Stimulated activated CD8-positive, alpha-beta memory T cell treated with anti-CD3 and anti-CD28 coated beads, Interleukin-7, amount 100 ng/mL, for 4 hours (primary cell): ENCODE results near the gene PEF1.

Experiments
- DNase-seq, 2 donors: peaks; one replicate each; pipeline ENCODE4 v3.0.0-alpha.2; 2020; ENCODE audit warnings: low read depth in 2 of 2

PEF1 gene

GRCh38 chr1:31653717-31654473 lies 9.2 kb upstream of the PEF1 start:
- no peak for DNase-seq

DNA sequence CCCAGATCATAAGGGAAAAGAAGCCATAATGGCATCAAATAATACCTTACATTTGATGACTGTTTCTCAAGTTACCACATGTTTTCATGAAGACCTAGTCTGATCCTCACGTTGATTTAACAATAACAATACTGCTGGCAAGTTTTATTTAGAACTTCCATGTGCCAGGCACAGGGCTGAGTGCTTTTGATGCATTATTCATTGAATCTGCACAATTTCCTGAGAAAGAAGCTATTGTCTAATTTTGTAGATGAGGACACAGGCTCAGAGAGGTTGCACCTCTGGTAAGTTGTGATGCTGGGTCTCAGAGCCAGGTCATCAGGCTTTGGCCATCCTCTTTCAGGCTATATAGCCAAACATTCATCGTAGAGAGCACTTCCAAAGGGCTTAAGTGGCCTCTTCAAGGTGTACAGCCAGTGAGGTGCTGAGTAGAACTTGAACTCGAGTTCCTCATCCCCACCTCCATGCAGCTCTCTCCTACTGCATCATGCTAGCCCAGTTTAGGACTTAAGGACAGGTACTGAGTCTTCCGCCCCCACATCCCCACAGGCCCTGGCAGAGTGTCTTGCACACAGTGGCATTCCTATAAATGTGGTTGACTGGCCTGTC lies 8.3 kb upstream of the PEF1 start:
- no peak for DNase-seq

GRCh38 chr1:31651766-31652165 lies 7.1 kb upstream of the PEF1 start:
- no peak for DNase-seq

- DNase-seq: no peak
Observed at GRCh38 chr1:31651089-31651420, 6.4 kb upstream of the PEF1 start.

DNA sequence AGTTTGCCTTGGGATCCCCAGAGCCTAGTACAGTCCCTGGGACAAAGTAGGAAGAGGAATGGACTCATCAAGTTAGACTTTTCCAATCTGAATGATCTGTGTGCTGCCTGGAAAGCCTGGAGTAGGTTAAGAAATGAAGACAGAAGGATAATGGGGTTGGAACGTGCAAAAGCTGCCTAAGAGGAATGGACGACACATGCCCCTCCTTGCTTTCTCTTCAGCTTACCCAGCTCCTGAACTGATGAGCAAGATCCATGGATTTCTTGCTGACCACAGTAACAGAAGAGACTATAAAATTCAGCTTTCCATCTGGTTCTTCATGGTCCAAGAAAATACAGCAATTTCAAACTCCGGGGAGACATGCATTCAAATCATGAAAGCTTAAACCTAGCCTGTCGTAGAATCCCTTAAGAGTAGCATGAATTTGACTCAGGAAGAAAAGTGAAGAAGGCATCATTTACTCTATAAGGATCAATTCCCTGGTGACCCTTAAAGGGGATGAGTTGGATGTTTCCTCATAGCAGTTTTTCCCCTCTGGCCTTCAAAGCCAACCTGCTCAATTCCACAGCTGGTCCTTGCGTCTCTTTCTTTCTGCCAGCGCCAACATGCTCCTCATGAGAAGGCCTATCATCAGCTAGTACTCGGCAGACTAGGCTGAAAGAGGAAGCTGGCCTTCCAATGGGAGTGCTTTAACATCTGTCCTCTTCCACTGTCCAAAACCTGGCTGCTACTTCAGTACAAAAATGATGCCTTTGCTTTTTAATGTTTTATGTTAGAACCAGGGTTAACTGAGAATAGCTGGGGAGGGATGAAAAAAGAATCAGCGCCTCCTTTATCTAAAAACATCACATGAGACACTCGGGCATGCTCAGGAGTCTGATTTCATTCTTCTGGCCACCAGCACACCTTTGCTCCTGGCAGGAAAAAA lies 5.7 kb upstream of the PEF1 start:
- no peak for DNase-seq

DNA sequence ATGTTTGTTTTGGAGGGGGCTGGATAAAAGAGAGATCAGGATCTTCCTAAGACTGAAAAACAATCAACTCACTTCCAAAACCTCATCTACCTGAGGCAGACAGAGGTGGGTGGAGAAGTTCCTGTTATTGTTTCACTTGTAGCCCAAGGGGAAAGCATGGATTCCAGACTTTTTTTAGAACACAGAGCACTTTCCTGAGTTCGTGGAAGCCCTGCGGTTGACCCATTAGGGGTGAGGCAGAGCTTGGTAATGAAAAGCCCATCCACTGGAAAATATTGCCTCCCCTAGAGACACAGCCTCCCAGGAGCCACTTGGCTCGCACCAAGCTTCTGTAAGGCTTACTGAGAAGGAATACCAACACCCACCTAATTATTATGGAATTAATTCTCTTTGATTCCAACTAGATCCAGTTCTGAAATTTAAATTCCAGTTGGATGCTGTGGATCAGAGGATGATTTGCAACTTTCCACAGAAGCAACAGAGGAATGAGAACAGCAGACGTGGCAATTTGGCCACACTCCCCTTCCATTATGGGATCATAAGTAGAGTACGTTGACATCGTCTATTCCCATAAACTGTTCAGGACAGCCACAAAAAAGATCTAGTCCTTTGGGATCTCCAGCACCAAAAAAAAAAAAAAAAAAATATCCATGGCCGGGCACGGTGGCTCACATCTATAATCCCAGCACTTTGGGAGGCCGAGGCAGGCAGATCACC lies 4.1 kb upstream of the PEF1 start:
- no peak for DNase-seq

DNA sequence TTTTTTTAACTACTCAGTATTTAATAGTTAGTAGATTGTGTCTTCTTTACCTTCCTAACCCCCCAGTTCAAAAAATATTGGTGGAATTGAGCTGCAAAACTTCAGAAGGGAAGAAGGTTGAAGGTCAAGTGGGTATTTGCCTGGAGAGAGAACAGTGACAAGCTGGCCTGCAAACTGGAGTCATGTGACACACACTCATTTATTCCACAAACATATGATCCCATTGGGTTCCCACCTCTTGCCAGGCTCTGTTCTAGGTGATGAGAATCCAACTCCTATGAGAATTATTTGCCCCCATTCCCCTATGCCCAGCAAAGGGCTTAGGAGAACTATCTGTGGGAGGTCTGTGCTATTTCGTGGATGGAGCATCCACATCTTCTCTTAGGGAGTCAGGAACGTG lies 3.5 kb upstream of the PEF1 start:
- no peak for DNase-seq

- DNase-seq: no peak
Observed at GRCh38 chr1:31647106-31647505, 2.4 kb upstream of the PEF1 start.

DNA sequence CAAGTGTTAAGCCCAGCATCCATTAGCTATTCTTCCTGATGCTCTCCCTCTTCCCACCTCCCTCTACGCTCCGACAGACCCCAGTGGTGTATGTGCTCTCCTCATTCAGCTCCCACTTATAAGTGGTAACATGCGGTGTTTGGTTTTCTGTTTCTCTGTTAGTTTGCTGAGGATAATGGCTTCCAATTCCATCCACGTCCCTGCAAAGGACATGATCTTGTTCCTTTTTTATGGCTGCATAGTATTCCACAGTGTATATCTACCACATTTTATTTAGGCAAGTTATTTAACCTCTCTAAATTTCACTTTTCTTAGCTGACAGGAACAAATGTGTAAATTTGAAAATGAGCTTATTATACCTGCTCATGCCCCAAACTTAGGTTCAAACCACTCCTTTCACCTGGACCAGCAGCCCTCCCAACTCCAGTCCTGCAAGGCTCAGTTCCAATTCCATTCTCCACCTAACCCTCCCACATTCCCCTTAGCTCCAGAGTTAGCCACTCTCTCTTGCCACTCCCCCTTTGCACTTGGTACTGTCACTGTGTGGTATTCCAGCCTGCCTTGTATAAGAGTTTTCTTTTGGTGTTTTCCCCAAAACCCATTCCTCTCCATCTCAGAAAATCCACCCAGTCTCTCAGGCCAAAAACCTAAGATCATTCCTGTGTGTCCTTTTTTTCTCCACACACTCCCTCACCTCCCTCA lies 1.7 kb upstream of the PEF1 start:
- no peak for DNase-seq

DNA sequence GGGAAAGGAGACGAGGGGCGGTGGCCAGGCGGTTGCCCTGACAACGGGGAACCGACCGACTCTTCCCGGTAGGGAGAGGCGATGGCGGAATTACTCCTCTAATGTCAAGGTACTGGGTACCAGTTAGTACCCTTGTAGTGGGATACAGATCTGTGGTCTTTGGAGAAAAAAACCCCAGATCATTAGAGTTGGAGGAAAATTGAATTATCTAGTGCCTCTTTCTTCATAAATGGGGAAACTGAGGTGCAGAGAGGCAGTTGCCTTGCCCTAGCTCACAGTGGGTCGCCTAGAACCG lies 545 bp upstream of the PEF1 start:
- DNase-seq: no peak

DNA sequence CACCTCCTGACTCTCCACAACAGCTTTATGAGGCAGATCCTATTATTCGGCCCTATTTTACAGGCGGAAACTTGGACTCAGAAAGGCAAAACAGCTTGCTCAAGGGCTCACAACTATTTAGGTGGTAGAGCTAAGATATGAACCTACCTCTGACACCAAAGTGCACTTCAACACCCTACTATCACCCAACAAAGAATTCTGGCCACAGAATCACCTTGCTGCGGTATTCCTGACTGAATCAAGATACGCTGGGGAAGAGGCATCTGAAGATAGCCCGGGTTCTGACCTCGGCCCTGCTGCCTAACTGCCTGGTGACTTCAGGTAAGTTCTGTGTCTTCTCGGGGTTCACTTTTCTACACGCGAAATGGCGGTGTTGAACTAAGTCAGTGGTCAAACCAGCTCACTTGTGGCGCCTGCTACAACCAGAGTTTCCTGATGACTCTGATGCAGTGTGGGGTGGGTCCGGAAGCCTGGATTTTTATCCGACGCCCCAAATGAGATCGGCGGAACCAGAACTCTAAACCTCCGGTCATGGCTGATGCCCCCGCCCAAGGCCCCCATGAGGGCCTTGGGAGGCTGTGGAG lies 608 bp downstream of the PEF1 start:
- no peak for DNase-seq

GRCh38 chr1:31642897-31643296 lies 1.8 kb downstream of the PEF1 start:
- DNase-seq: no peak

GRCh38 chr1:31642366-31642765 lies 2.3 kb downstream of the PEF1 start:
- no peak for DNase-seq

- DNase-seq: no peak
Observed at GRCh38 chr1:31640964-31641363, 3.7 kb downstream of the PEF1 start.

DNA sequence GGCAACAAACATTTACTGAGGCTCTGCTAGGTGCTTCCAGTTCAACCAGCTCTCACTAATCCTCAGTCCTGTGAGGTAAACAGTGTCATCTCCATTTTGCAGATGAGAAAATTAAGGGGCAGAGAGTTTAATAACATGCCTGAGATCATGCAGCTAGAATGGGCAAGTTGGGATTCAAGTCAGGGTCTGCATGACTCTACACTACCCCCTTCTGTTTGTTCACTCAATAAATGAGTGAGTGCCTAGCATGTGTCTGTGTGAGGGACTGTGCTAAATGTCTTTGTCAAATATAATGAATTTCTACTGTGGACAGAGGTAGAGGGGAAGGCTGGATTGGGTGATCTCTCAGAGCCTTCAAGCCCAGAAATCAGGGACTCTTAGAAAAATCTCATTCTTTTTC lies 4.5 kb downstream of the PEF1 start:
- DNase-seq: no peak

GRCh38 chr1:31639543-31639942 lies 5.1 kb downstream of the PEF1 start:
- DNase-seq: no peak

GRCh38 chr1:31637915-31638673 lies 6.6 kb downstream of the PEF1 start:
- DNase-seq: no peak

DNA sequence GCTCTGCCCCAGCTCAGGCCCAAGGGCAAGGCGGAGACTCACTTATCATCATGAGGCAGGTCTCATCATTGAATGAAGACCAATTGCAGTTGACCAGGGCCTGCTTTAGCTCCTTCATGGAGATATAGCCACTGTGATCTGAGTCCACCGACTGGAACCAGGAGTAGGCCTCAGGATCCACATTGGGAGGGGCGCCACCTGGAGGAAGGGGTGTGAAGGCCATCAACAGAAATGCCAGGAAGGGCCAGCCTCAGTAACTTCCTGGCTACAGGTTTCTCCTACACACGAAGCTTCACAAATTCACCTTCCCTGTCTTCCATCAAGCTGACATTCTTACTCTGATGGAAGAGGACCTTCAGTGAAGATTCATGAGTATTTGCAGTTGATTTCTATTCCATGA lies 11.6 kb downstream of the PEF1 start:
- no peak for DNase-seq

GRCh38 chr1:31632649-31633048 lies 12.0 kb downstream of the PEF1 start:
- no peak for DNase-seq

DNA sequence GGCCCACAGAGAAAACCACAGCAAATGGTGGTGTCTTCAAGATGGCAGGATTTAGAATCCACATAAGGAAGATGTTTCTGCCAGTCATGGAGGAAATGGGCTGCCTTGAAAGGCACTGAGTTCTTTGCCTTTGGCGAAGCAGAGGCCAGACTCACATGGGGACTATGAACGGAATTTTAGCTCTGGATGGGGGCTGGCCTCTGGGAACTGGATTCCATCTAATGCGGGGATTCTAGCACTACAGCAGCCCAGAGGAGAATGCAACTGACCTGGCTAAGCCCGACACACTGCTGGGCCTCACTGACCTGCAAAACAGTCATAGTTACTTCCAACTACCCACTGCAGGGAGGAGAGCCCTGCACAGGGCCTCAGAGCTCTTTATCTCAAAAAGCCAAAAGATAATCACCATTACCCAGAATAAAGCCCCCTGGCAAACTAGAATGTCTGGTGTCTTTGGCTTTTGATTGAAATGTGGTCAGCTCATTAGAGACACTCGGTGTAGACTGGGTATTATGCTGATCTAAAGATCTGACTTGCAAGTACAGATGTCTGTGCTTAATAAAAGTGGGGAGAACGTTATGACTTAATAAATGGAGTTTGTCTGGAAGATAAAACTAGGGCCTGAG lies 15.6 kb downstream of the PEF1 start:
- no peak for DNase-seq
